Lower leg skin (tissue), 3 donors: ENCODE measurements around the gene MAPT.

ENCODE experiments used
- POLR2A ChIP-seq, 2 donors: fragments of 450-650 bp; IDR thresholded peaks; one replicate each; pipeline ENCODE4 v1.6.1; 2016 to 2017; ENCODE audit warnings: antibody characterized with exemption in 2 of 2, mild to moderate bottlenecking in 1 of 2, moderate library complexity in 1 of 2
- TF ChIP-seq, protein P1 (sequence below), 3 donors: fragments of 450-650 bp; IDR thresholded peaks; one replicate each; pipeline ENCODE4 v1.5.1; 2016; ENCODE audit warnings: antibody characterized with exemption in 3 of 3, mild to moderate bottlenecking in 3 of 3, moderate library complexity in 2 of 3

DNA sequence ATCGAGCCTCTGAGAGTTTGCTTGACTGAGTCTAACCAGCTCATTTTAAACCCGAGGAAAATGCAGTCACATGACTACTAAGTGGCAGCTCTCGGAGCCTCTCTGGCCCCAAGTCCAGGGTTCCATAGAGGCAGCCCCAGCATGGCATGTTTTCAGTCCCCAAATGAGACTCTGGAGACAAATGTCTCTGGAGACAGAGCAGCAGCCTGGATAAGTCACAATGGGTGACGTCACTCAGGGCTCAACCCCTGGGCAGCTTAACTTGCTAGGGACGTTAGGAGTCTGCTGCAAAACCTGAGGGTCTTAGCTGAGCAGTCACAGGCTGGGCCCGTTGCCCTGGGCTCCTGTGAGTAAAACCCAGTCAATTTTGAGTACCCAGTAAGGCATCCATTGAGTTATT is 97.8 kb downstream of the MAPT start:
- TF ChIP-seq, protein P1, sequence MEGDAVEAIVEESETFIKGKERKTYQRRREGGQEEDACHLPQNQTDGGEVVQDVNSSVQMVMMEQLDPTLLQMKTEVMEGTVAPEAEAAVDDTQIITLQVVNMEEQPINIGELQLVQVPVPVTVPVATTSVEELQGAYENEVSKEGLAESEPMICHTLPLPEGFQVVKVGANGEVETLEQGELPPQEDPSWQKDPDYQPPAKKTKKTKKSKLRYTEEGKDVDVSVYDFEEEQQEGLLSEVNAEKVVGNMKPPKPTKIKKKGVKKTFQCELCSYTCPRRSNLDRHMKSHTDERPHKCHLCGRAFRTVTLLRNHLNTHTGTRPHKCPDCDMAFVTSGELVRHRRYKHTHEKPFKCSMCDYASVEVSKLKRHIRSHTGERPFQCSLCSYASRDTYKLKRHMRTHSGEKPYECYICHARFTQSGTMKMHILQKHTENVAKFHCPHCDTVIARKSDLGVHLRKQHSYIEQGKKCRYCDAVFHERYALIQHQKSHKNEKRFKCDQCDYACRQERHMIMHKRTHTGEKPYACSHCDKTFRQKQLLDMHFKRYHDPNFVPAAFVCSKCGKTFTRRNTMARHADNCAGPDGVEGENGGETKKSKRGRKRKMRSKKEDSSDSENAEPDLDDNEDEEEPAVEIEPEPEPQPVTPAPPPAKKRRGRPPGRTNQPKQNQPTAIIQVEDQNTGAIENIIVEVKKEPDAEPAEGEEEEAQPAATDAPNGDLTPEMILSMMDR (IDR thresholded peaks at IDR 0.05) = no peak
- TF ChIP-seq POLR2A (IDR thresholded peaks at IDR 0.05) = no peak
